Measurements from ENCODE around the gene RNF126. TPM values are rescaled to one million over a fixed set of nuclear protein-coding genes. Genes with fewer than 3 reads are reported as not detected.
A peak's percentile ranks its signal among the peaks of the same experiment; 100 is the strongest.

The RNF126 gene
- total RNA-seq, 4 donors from 2014 or later = 72.3 to 148 (median 129) TPM

DNA sequence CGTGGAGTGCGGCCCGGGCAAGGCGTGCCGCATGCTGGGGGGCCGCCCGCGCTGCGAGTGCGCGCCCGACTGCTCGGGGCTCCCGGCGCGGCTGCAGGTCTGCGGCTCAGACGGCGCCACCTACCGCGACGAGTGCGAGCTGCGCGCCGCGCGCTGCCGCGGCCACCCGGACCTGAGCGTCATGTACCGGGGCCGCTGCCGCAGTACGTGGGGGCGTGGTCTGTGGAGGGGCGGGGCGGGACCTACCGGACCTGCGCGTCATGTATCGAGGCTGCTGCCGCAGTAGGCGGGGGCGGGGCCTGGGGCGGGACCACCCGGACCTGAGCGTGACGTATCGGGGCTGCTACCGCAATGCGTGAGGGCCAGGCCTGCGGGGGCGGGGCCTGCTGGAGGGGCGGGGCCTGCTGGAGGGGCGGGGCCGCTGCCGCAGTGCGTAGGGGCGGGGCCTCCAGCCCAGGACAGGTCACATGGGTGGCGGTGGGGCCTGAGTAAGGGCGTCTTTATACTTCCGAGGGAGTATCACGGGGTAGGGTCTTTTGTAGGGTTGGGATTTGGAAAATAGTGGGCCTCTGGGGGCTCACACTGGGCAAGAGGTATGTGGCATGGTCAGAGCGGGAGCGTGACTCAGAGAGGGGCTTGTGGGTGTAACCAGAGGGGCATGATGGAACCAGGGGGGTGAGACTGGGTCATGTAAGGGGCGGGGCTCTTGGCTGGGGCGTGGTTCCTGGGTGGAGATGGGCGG is 17.4 kb upstream of the RNF126 start:
- ATAC-seq (peak; percentile 84 to 87), DNase-seq (peak; percentile 99 to 100)
- in situ Hi-C loops (cut with MboI; ENCODE audit: low sequenced_read_pairs in 4 of 4) = no loop called here
- H3K4me1 ChIP-seq = peaks cover 0 to 28% of the 10 kb centered on the region in 2 donors
- peak overlapping the region; percentile 56 to 89 (median 66) for H3K4me3 ChIP-seq
- H3K27me3 ChIP-seq = peaks cover 7 to 12% (median 9%) of the 10 kb centered on the region in 3 donors
- no peaks in the 10 kb centered on the region for H3K36me3 ChIP-seq
- H3K27ac ChIP-seq = peak overlapping the region; percentile 77 to 89 (median 86)
- intact Hi-C loops (cut with DNase I; ENCODE audit: low total_unique reads) = loop anchor here (1.0 to 2.0 kb wide), 4 partner anchors 17 to 174 kb away; partner anchors contain the start of genes BSG, PTBP1 and RNF126
- H3K9me3 ChIP-seq = no peaks in the 10 kb centered on the region
- TF ChIP-seq, protein P1, sequence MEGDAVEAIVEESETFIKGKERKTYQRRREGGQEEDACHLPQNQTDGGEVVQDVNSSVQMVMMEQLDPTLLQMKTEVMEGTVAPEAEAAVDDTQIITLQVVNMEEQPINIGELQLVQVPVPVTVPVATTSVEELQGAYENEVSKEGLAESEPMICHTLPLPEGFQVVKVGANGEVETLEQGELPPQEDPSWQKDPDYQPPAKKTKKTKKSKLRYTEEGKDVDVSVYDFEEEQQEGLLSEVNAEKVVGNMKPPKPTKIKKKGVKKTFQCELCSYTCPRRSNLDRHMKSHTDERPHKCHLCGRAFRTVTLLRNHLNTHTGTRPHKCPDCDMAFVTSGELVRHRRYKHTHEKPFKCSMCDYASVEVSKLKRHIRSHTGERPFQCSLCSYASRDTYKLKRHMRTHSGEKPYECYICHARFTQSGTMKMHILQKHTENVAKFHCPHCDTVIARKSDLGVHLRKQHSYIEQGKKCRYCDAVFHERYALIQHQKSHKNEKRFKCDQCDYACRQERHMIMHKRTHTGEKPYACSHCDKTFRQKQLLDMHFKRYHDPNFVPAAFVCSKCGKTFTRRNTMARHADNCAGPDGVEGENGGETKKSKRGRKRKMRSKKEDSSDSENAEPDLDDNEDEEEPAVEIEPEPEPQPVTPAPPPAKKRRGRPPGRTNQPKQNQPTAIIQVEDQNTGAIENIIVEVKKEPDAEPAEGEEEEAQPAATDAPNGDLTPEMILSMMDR (IDR thresholded peaks at IDR 0.05 in 4 of 5, conservative IDR thresholded peaks at IDR 0.05 in 1 of 5) = peak in 3 of 5 experiments; percentile 61 to 66 (median 65)
- TF ChIP-seq POLR2A (IDR thresholded peaks at IDR 0.05) = peak; percentile 55 to 78

DNA sequence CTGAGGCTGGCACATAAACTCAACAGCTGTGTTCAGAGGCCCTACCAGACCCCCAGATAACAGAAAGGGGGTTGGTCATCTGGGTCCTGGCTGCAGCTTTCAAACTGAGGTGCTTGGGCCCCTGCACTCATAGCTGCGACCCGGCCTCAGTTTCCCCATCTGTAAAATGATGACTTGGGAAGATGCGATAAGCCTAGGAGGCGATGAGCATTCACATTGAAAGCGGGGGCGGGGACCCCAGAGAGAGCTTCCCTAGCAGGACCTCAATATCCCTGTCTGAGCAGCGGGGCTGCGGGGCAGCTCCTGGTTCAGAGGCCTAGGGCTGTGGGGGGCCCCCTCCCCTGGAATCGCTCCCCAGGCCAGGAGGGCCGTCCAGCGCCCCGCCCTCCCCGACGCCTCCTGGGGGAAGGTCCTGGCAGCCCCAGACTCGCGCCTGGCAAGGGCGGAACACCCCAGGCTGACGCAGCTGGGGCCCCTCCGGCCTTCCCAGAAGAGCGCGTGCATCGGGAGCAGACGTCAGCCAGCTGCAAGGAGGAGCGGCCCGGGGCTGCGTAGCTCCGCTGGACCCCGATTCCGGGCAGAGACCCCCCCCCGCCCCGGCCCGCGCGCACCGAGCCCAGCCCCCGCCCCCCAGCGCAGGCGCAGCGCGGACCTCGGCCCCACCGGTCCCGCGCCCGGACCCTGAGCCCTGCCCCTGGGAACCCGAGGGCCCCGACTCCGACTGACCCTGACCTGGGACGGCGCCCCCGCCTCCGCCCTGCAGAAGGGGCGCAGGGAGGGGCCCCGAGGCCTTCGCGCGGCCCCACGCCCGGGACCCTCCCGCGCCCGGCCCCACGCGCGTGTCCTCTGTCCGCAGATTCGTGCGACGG is 16.6 kb upstream of the RNF126 start:
- ATAC-seq (no peak), DNase-seq (no peak)
- Histone ChIP-seq H3K36me3 (no peaks in the 10 kb centered on the region), H3K27me3 (peaks cover 10 to 13% (median 12%) of the 10 kb centered on the region in 3 donors), H3K27ac (peak overlapping the region; percentile 77 to 89 (median 86)), H3K4me1 (peaks cover 0 to 29% of the 10 kb centered on the region in 2 donors), H3K4me3 (peak overlapping the region; percentile 56 to 89 (median 66)), H3K9me3 (no peaks in the 10 kb centered on the region)
- in situ Hi-C loops (cut with MboI; ENCODE audit: low sequenced_read_pairs in 4 of 4) (no loop called here), intact Hi-C loops (cut with DNase I; ENCODE audit: low total_unique reads) (loop anchor here (1.0 to 2.0 kb wide), 4 partner anchors 16 to 173 kb away; partner anchors contain the start of genes BSG, PTBP1 and RNF126)
- TF ChIP-seq, protein P1 (IDR thresholded peaks at IDR 0.05 in 4 of 5, conservative IDR thresholded peaks at IDR 0.05 in 1 of 5) = no peak
- no peak for TF ChIP-seq POLR2A (IDR thresholded peaks at IDR 0.05)

DNA sequence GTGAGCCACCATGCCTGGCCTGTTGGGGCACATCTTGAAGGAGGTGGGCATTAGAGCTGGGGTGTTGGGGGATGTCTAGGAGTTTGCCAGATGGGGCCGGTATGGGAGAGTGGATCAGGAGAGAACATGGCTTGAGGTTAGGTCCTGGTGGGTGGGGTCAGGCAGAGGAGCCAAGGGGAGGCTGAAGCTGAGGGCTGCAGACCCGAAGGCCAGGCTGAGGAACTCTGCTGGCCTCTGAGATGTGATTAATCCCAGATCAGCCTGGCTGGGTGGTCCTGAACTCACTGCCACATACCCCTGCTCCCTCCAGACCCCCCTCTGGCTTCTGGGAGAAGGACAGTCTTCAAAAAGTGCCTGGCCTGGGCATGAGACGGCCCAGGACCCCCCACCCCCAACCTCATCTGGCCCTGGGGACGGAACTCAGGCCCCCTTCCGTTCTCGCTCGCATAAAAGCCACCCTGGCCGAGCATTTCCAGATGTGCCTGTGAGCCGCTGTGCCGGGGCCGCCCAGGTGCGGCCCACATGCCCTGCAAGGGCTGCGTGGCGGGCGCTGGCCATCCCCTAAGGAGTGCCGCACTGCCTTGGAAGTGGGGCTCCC is 15.9 kb upstream of the RNF126 start:
- Histone ChIP-seq H3K4me3 (peak overlapping the region in 1 of 4 donors; percentile 56), H3K27me3 (peaks cover 11 to 20% (median 12%) of the 10 kb centered on the region in 3 donors), H3K36me3 (no peaks in the 10 kb centered on the region), H3K4me1 (peaks cover 0 to 29% of the 10 kb centered on the region in 2 donors), H3K27ac (peak overlapping the region in 2 of 4 donors; percentile 77 to 85), H3K9me3 (no peaks in the 10 kb centered on the region)
- intact Hi-C loops (cut with DNase I; ENCODE audit: low total_unique reads) = no loop called here
- DNase-seq = no peak
- in situ Hi-C loops (cut with MboI; ENCODE audit: low sequenced_read_pairs in 4 of 4) = no loop called here
- no peak for ATAC-seq
- TF ChIP-seq, protein P1 (IDR thresholded peaks at IDR 0.05 in 4 of 5, conservative IDR thresholded peaks at IDR 0.05 in 1 of 5) = no peak
- no peak for TF ChIP-seq POLR2A (IDR thresholded peaks at IDR 0.05)

DNA sequence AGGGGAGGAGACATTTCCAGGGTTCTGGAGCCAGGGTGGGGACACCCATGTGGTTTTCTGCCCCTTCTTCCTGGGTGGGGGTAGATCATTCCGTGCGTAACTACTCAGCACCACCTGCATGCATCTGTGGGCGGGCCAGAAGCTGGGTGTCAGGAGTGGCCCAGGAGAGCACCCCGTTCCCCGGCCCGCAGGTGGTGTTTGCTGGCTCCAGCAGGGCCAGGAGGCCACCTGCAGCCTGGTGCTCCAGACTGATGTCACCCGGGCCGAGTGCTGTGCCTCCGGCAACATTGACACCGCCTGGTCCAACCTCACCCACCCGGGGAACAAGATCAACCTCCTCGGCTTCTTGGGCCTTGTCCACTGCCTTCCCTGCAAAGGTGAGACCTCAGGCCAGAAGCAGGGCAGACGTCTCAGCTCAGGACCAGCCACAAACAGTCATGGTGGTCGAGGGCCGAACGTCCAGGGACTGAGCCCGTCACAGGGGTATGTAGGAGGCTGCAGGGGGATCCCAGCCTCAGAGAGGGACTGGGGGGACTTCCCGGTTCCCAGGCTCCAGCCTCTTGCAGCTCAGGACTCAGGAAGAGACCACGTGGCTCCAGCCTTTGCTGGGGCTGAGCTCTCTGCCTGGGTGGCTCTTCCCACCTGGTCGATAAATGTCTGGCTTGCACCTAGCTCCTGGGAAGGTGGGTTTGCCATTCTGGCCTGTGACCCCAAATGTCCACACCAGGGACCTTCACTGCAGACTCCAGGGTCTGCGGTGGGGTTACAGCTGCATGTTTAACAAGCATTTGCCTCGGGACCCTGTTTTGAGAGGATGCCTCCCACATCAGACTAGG is 14.8 kb upstream of the RNF126 start:
- TF ChIP-seq, protein P1 (IDR thresholded peaks at IDR 0.05 in 4 of 5, conservative IDR thresholded peaks at IDR 0.05 in 1 of 5) = no peak
- no peak for TF ChIP-seq POLR2A (IDR thresholded peaks at IDR 0.05)
- ATAC-seq (no peak), DNase-seq (no peak)
- intact Hi-C loops (cut with DNase I; ENCODE audit: low total_unique reads) (no loop called here), in situ Hi-C loops (cut with MboI; ENCODE audit: low sequenced_read_pairs in 4 of 4) (no loop called here)
- H3K4me3 ChIP-seq = peak overlapping the region in 3 of 4 donors; percentile 47 to 53 (median 49)
- H3K4me1 ChIP-seq = peaks cover 0 to 29% of the 10 kb centered on the region in 2 donors
- peaks cover 12 to 20% (median 13%) of the 10 kb centered on the region in 3 donors for H3K27me3 ChIP-seq
- no peaks in the 10 kb centered on the region for H3K36me3 ChIP-seq
- H3K9me3 ChIP-seq = no peaks in the 10 kb centered on the region
- H3K27ac ChIP-seq = peak overlapping the region; percentile 64 to 83 (median 74)
